ENCODE data around the gene MAGEB2. TPM values are rescaled to one million over a fixed set of nuclear protein-coding genes. Genes with fewer than 3 reads are reported as not detected.

MAGEB2 gene
- total RNA-seq, 2 donors from 2014 or later: 29.5 TPM; not detected in 1

- WGBS: 90% methylated on average over 30 of the region's 38 CpGs
- TF ChIP-seq, protein P1, sequence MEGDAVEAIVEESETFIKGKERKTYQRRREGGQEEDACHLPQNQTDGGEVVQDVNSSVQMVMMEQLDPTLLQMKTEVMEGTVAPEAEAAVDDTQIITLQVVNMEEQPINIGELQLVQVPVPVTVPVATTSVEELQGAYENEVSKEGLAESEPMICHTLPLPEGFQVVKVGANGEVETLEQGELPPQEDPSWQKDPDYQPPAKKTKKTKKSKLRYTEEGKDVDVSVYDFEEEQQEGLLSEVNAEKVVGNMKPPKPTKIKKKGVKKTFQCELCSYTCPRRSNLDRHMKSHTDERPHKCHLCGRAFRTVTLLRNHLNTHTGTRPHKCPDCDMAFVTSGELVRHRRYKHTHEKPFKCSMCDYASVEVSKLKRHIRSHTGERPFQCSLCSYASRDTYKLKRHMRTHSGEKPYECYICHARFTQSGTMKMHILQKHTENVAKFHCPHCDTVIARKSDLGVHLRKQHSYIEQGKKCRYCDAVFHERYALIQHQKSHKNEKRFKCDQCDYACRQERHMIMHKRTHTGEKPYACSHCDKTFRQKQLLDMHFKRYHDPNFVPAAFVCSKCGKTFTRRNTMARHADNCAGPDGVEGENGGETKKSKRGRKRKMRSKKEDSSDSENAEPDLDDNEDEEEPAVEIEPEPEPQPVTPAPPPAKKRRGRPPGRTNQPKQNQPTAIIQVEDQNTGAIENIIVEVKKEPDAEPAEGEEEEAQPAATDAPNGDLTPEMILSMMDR (IDR thresholded peaks at IDR 0.05): no peak
- TF ChIP-seq POLR2AphosphoS5 (IDR thresholded peaks at IDR 0.05) (no peak), POLR2A (IDR thresholded peaks at IDR 0.05) (no peak)
- no peaks in the 10 kb centered on the region for H3K9me3 ChIP-seq
- no peaks in the 10 kb centered on the region for H3K27me3 ChIP-seq (replicated peaks; ENCODE audit: insufficient read depth)
- no peak within 1 kb of the TSS for H3K27ac ChIP-seq
- no peak within 1 kb of the TSS for H3K4me3 ChIP-seq
- H3K4me1 ChIP-seq (replicated peaks): no peaks in the 10 kb centered on the region
- intact Hi-C loops (cut with DNase I): no loop called here
- H3K36me3 ChIP-seq: no peaks in the 10 kb centered on the region
- DNase-seq (ENCODE audit: low spot score): no peak
Observed at GRCh38 chrX:30246769-30247489, 31.6 kb downstream of the MAGEB2 start, which contains the start of gene MAGEB1. Gene MAGEB1 (plus strand): TSS chrX:30247146. CDS start chrX:30250494, 3,348 bp downstream.

DNA sequence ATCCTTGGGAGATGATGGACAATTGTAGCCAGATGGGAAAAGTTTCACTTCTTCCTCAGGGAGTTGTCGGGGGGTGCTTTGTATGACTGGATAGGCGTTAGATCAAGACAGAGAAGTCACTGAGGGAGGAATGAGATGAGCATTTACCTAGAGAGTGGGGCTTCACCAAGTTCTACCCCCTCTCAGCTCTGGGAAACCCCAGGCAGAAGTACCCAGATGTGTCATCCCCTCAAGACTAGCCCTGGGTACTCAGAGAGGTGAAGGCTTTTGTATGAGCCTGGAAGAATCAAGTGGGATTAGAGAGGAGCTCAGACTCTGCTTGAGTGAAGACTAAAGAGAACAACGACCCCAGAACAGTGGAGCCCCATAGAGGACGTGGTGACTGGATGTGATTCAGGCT lies 33.5 kb downstream of the MAGEB2 start:
- TF ChIP-seq, protein P1 (IDR thresholded peaks at IDR 0.05): no peak
- TF ChIP-seq POLR2AphosphoS5 (IDR thresholded peaks at IDR 0.05) (no peak), POLR2A (IDR thresholded peaks at IDR 0.05) (no peak)
- intact Hi-C loops (cut with DNase I): no loop called here
- no peaks in the 10 kb centered on the region for H3K27me3 ChIP-seq (replicated peaks; ENCODE audit: insufficient read depth)
- H3K36me3 ChIP-seq: no peaks in the 10 kb centered on the region
- H3K9me3 ChIP-seq: no peaks in the 10 kb centered on the region
- DNase-seq (ENCODE audit: low spot score): no peak
- H3K4me3 ChIP-seq: no peak overlapping the region
- WGBS: 89% methylated on average over 4 of the region's 4 CpGs
- H3K27ac ChIP-seq: no peak overlapping the region
- H3K4me1 ChIP-seq (replicated peaks): no peaks in the 10 kb centered on the region

GRCh38 chrX:30253257-30253656 lies 37.9 kb downstream of the MAGEB2 start:
- TF ChIP-seq, protein P1 (IDR thresholded peaks at IDR 0.05): no peak
- TF ChIP-seq POLR2A (IDR thresholded peaks at IDR 0.05): no peak
- TF ChIP-seq POLR2AphosphoS5 (IDR thresholded peaks at IDR 0.05): no peak
- intact Hi-C loops (cut with DNase I): no loop called here

DNA sequence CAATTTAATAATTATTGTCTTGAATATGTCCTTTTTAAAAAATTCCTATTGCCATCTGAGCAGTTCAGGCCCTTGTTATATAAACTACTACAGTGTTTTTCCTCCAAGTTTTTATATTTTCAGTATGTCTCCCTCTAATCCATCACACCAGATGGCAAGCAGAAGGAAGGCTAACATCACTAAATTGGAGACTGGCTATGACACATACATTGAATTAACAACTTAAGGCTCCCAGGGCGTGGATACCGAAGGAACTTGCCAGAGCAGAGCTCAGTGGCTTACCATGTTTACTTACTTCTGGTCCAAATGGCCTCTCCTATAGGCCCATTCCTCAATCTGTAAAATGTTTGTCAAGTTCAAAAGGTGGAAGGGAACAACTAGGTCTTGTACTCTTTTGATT lies 44.6 kb downstream of the MAGEB2 start:
- 67% methylated on average over 2 of the region's 2 CpGs for WGBS
- intact Hi-C loops (cut with DNase I): no loop called here
- Histone ChIP-seq H3K36me3 (no peaks in the 10 kb centered on the region), H3K27me3 (replicated peaks; ENCODE audit: insufficient read depth) (no peaks in the 10 kb centered on the region), H3K27ac (no peak overlapping the region), H3K9me3 (no peaks in the 10 kb centered on the region), H3K4me1 (replicated peaks) (no peaks in the 10 kb centered on the region), H3K4me3 (no peak overlapping the region)
- TF ChIP-seq, protein P1 (IDR thresholded peaks at IDR 0.05): no peak
- TF ChIP-seq POLR2A (IDR thresholded peaks at IDR 0.05) (no peak), POLR2AphosphoS5 (IDR thresholded peaks at IDR 0.05) (no peak)
- no peak for DNase-seq (ENCODE audit: low spot score)

More at GRCh38 chrX:30253257-30253656, 37.9 kb downstream of the MAGEB2 start:
- H3K36me3 ChIP-seq: no peaks in the 10 kb centered on the region
- no peak overlapping the region for H3K4me3 ChIP-seq
- no peaks in the 10 kb centered on the region for H3K9me3 ChIP-seq
- H3K4me1 ChIP-seq (replicated peaks): no peaks in the 10 kb centered on the region
- WGBS: 100% methylated on average over 1 of the region's 1 CpG
- no peaks in the 10 kb centered on the region for H3K27me3 ChIP-seq (replicated peaks; ENCODE audit: insufficient read depth)
- H3K27ac ChIP-seq: no peak overlapping the region
- no peak for DNase-seq (ENCODE audit: low spot score)

DNA sequence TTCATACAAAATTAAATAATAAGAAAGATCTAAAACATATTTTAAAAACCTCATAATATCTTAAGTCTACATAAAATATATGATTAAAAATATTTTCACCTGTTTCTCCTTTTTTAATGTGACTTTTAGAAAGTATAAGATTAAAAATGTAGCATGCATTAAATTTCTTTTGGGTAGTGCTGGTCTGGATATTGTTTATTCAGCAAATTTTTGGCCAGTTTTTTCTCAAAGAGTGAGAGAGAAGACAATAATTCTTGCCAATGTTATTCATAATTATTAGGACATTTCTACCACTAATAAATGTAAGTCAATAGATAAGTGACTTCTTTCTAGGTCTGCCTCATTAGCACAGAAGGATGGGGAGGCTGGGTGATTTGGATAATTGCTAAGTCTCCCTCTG lies 45.6 kb downstream of the MAGEB2 start:
- H3K27me3 ChIP-seq (replicated peaks; ENCODE audit: insufficient read depth): no peaks in the 10 kb centered on the region
- intact Hi-C loops (cut with DNase I): no loop called here
- no peak for TF ChIP-seq POLR2AphosphoS5 (IDR thresholded peaks at IDR 0.05)
- TF ChIP-seq, protein P1 (IDR thresholded peaks at IDR 0.05): no peak
- no peak for TF ChIP-seq POLR2A (IDR thresholded peaks at IDR 0.05)
- H3K4me3 ChIP-seq: no peak overlapping the region
- DNase-seq (ENCODE audit: low spot score): no peak
- no peak overlapping the region for H3K27ac ChIP-seq
- H3K4me1 ChIP-seq (replicated peaks): no peaks in the 10 kb centered on the region
- no peaks in the 10 kb centered on the region for H3K36me3 ChIP-seq
- no peaks in the 10 kb centered on the region for H3K9me3 ChIP-seq
